ENCODE measurements around the gene UBE2G2.
"Not testable (repeated sequence)": the region's sequence is repeated elsewhere in the genome, so short reads cannot be mapped to it uniquely, and the experiment has no call there.

Gene UBE2G2

GRCh38 chr21:44836349-44836665, 34.7 kb upstream of the UBE2G2 start:
- DNase-seq = no peak
- H3K27me3 ChIP-seq (replicated peaks; ENCODE audit: control insufficient read depth, insufficient read depth, low read length, poor library complexity, severe bottlenecking) = no peaks in the 10 kb centered on the region
- no peaks in the 10 kb centered on the region for H3K4me1 ChIP-seq (ENCODE audit: control insufficient read depth, insufficient read depth, low read length, poor library complexity, severe bottlenecking)
- no peak overlapping the region for H3K4me3 ChIP-seq (ENCODE audit: insufficient read depth, low read depth, low read length, poor library complexity, severe bottlenecking)
- H3K9me3 ChIP-seq (ENCODE audit: control insufficient read depth, low read length) = no peaks in the 10 kb centered on the region
- no peaks in the 10 kb centered on the region for H3K36me3 ChIP-seq (ENCODE audit: control insufficient read depth, insufficient read depth, low read length)
- no peak overlapping the region for H3K27ac ChIP-seq (ENCODE audit: insufficient read depth, low read length, poor library complexity, severe bottlenecking)

- no peaks in the 10 kb centered on the region for H3K27me3 ChIP-seq (replicated peaks; ENCODE audit: control insufficient read depth, insufficient read depth, low read length, poor library complexity, severe bottlenecking)
- H3K27ac ChIP-seq (ENCODE audit: insufficient read depth, low read length, poor library complexity, severe bottlenecking) = no peak overlapping the region
- no peaks in the 10 kb centered on the region for H3K4me1 ChIP-seq (ENCODE audit: control insufficient read depth, insufficient read depth, low read length, poor library complexity, severe bottlenecking)
- no peak overlapping the region for H3K4me3 ChIP-seq (ENCODE audit: insufficient read depth, low read depth, low read length, poor library complexity, severe bottlenecking)
- DNase-seq = no peak
- no peaks in the 10 kb centered on the region for H3K9me3 ChIP-seq (ENCODE audit: control insufficient read depth, low read length)
- no peaks in the 10 kb centered on the region for H3K36me3 ChIP-seq (ENCODE audit: control insufficient read depth, insufficient read depth, low read length)
These were observed 34.0 kb upstream of the UBE2G2 start for GRCh38 chr21:44835647-44835973.

GRCh38 chr21:44834951-44835646, 33.5 kb upstream of the UBE2G2 start:
- H3K4me1 ChIP-seq (ENCODE audit: control insufficient read depth, insufficient read depth, low read length, poor library complexity, severe bottlenecking) = peaks cover 2% of the 10 kb centered on the region
- no peak for DNase-seq
- H3K4me3 ChIP-seq (ENCODE audit: insufficient read depth, low read depth, low read length, poor library complexity, severe bottlenecking) = no peak overlapping the region
- H3K36me3 ChIP-seq (ENCODE audit: control insufficient read depth, insufficient read depth, low read length) = no peaks in the 10 kb centered on the region
- H3K9me3 ChIP-seq (ENCODE audit: control insufficient read depth, low read length) = no peaks in the 10 kb centered on the region
- no peak overlapping the region for H3K27ac ChIP-seq (ENCODE audit: insufficient read depth, low read length, poor library complexity, severe bottlenecking)
- H3K27me3 ChIP-seq (replicated peaks; ENCODE audit: control insufficient read depth, insufficient read depth, low read length, poor library complexity, severe bottlenecking) = no peaks in the 10 kb centered on the region

- Histone ChIP-seq H3K36me3 (ENCODE audit: control insufficient read depth, insufficient read depth, low read length) (no peaks in the 10 kb centered on the region), H3K4me3 (ENCODE audit: insufficient read depth, low read depth, low read length, poor library complexity, severe bottlenecking) (no peak overlapping the region), H3K4me1 (ENCODE audit: control insufficient read depth, insufficient read depth, low read length, poor library complexity, severe bottlenecking) (peaks cover 3% of the 10 kb centered on the region), H3K27me3 (replicated peaks; ENCODE audit: control insufficient read depth, insufficient read depth, low read length, poor library complexity, severe bottlenecking) (no peaks in the 10 kb centered on the region), H3K9me3 (ENCODE audit: control insufficient read depth, low read length) (no peaks in the 10 kb centered on the region), H3K27ac (ENCODE audit: insufficient read depth, low read length, poor library complexity, severe bottlenecking) (no peak overlapping the region)
- no peak for DNase-seq
These were observed 32.8 kb upstream of the UBE2G2 start for GRCh38 chr21:44834231-44834950.

GRCh38 chr21:44833663-44834062, 32.0 kb upstream of the UBE2G2 start:
- Histone ChIP-seq H3K4me3 (ENCODE audit: insufficient read depth, low read depth, low read length, poor library complexity, severe bottlenecking) (no peak overlapping the region), H3K27me3 (replicated peaks; ENCODE audit: control insufficient read depth, insufficient read depth, low read length, poor library complexity, severe bottlenecking) (no peaks in the 10 kb centered on the region), H3K4me1 (ENCODE audit: control insufficient read depth, insufficient read depth, low read length, poor library complexity, severe bottlenecking) (peaks cover 3% of the 10 kb centered on the region), H3K36me3 (ENCODE audit: control insufficient read depth, insufficient read depth, low read length) (no peaks in the 10 kb centered on the region), H3K9me3 (ENCODE audit: control insufficient read depth, low read length) (no peaks in the 10 kb centered on the region), H3K27ac (ENCODE audit: insufficient read depth, low read length, poor library complexity, severe bottlenecking) (no peak overlapping the region)
- no peak for DNase-seq

GRCh38 chr21:44832516-44833255, 31.1 kb upstream of the UBE2G2 start:
- H3K27me3 ChIP-seq (replicated peaks; ENCODE audit: control insufficient read depth, insufficient read depth, low read length, poor library complexity, severe bottlenecking); H3K9me3 ChIP-seq (ENCODE audit: control insufficient read depth, low read length); H3K4me1 ChIP-seq (ENCODE audit: control insufficient read depth, insufficient read depth, low read length, poor library complexity, severe bottlenecking); DNase-seq; H3K27ac ChIP-seq (ENCODE audit: insufficient read depth, low read length, poor library complexity, severe bottlenecking); H3K36me3 ChIP-seq (ENCODE audit: control insufficient read depth, insufficient read depth, low read length); H3K4me3 ChIP-seq (ENCODE audit: insufficient read depth, low read depth, low read length, poor library complexity, severe bottlenecking): not testable (repeated sequence)

- H3K27ac ChIP-seq (ENCODE audit: insufficient read depth, low read length, poor library complexity, severe bottlenecking) = no peak overlapping the region
- H3K9me3 ChIP-seq (ENCODE audit: control insufficient read depth, low read length) = no peaks in the 10 kb centered on the region
- peaks cover 3% of the 10 kb centered on the region for H3K4me1 ChIP-seq (ENCODE audit: control insufficient read depth, insufficient read depth, low read length, poor library complexity, severe bottlenecking)
- no peak overlapping the region for H3K4me3 ChIP-seq (ENCODE audit: insufficient read depth, low read depth, low read length, poor library complexity, severe bottlenecking)
- H3K27me3 ChIP-seq (replicated peaks; ENCODE audit: control insufficient read depth, insufficient read depth, low read length, poor library complexity, severe bottlenecking) = no peaks in the 10 kb centered on the region
- H3K36me3 ChIP-seq (ENCODE audit: control insufficient read depth, insufficient read depth, low read length) = no peaks in the 10 kb centered on the region
- no peak for DNase-seq
These were observed 29.7 kb upstream of the UBE2G2 start for GRCh38 chr21:44831227-44831860.

- no peak overlapping the region for H3K27ac ChIP-seq (ENCODE audit: insufficient read depth, low read length, poor library complexity, severe bottlenecking)
- peaks cover 3% of the 10 kb centered on the region for H3K4me1 ChIP-seq (ENCODE audit: control insufficient read depth, insufficient read depth, low read length, poor library complexity, severe bottlenecking)
- H3K9me3 ChIP-seq (ENCODE audit: control insufficient read depth, low read length) = no peaks in the 10 kb centered on the region
- H3K4me3 ChIP-seq (ENCODE audit: insufficient read depth, low read depth, low read length, poor library complexity, severe bottlenecking) = no peak overlapping the region
- DNase-seq = no peak
- H3K36me3 ChIP-seq (ENCODE audit: control insufficient read depth, insufficient read depth, low read length) = no peaks in the 10 kb centered on the region
- no peaks in the 10 kb centered on the region for H3K27me3 ChIP-seq (replicated peaks; ENCODE audit: control insufficient read depth, insufficient read depth, low read length, poor library complexity, severe bottlenecking)
These were observed 28.0 kb upstream of the UBE2G2 start for GRCh38 chr21:44829507-44830092.

GRCh38 chr21:44828362-44829056, 26.9 kb upstream of the UBE2G2 start:
- H3K4me3 ChIP-seq (ENCODE audit: insufficient read depth, low read depth, low read length, poor library complexity, severe bottlenecking) = no peak overlapping the region
- peaks cover 3% of the 10 kb centered on the region for H3K4me1 ChIP-seq (ENCODE audit: control insufficient read depth, insufficient read depth, low read length, poor library complexity, severe bottlenecking)
- H3K36me3 ChIP-seq (ENCODE audit: control insufficient read depth, insufficient read depth, low read length) = no peaks in the 10 kb centered on the region
- no peak overlapping the region for H3K27ac ChIP-seq (ENCODE audit: insufficient read depth, low read length, poor library complexity, severe bottlenecking)
- no peaks in the 10 kb centered on the region for H3K27me3 ChIP-seq (replicated peaks; ENCODE audit: control insufficient read depth, insufficient read depth, low read length, poor library complexity, severe bottlenecking)
- no peak for DNase-seq
- no peaks in the 10 kb centered on the region for H3K9me3 ChIP-seq (ENCODE audit: control insufficient read depth, low read length)

Measured in effector memory CD4-positive, alpha-beta T cell (primary cell).